HG02852 (cell line): ENCODE measurements around the gene SLC2A13.
"Not testable (repeated sequence)": the region's sequence is repeated elsewhere in the genome, so short reads cannot be mapped to it uniquely, and the experiment has no call there.

Experiments
- ATAC-seq: cut with Tn5 transposase; IDR thresholded peaks from one replicate; pipeline ENCODE4 v1.9.1; 2021; ENCODE audit warnings: mild to moderate bottlenecking, moderate library complexity; ENCODE audit not compliant: unreplicated experiment

SLC2A13 gene

GRCh38 chr12:39935839-39936238 is 170.0 kb downstream of the SLC2A13 start:
- no peak for ATAC-seq

- ATAC-seq, result no peak
Measured at GRCh38 chr12:39935275-39935674, 170.6 kb downstream of the SLC2A13 start.

GRCh38 chr12:39931857-39932256 is 174.0 kb downstream of the SLC2A13 start:
- ATAC-seq, result no peak

- ATAC-seq, result no peak
Measured at GRCh38 chr12:39931231-39931630, 174.7 kb downstream of the SLC2A13 start.

GRCh38 chr12:39930101-39930500 is 175.8 kb downstream of the SLC2A13 start:
- ATAC-seq, result no peak

GRCh38 chr12:39928181-39928899 is 177.5 kb downstream of the SLC2A13 start:
- ATAC-seq, result no peak

GRCh38 chr12:39923364-39923763 is 182.5 kb downstream of the SLC2A13 start:
- ATAC-seq, result no peak

- ATAC-seq, result not testable (repeated sequence)
Measured at GRCh38 chr12:39922598-39922997, 183.3 kb downstream of the SLC2A13 start.

- no peak for ATAC-seq
Measured at GRCh38 chr12:39920647-39921046, 185.2 kb downstream of the SLC2A13 start.

GRCh38 chr12:39920222-39920621 is 185.7 kb downstream of the SLC2A13 start:
- no peak for ATAC-seq

- ATAC-seq, result no peak
Measured at GRCh38 chr12:39919790-39920189, 186.1 kb downstream of the SLC2A13 start.

GRCh38 chr12:39915249-39915648 is 190.6 kb downstream of the SLC2A13 start:
- no peak for ATAC-seq

- no peak for ATAC-seq
Measured at GRCh38 chr12:39912211-39912980, 193.5 kb downstream of the SLC2A13 start.

- ATAC-seq, result no peak
Measured at GRCh38 chr12:39906237-39906636, 199.6 kb downstream of the SLC2A13 start.

GRCh38 chr12:39905152-39905551 is 200.7 kb downstream of the SLC2A13 start:
- ATAC-seq, result no peak

- ATAC-seq, result no peak
Measured at GRCh38 chr12:39902821-39903220, 203.1 kb downstream of the SLC2A13 start.

- ATAC-seq, result no peak
Measured at GRCh38 chr12:39897315-39897714, 208.6 kb downstream of the SLC2A13 start.

GRCh38 chr12:39893388-39893787 is 212.5 kb downstream of the SLC2A13 start:
- not testable (repeated sequence) for ATAC-seq

GRCh38 chr12:39892146-39892545 is 213.7 kb downstream of the SLC2A13 start:
- ATAC-seq, result no peak

GRCh38 chr12:39887856-39888255 is 218.0 kb downstream of the SLC2A13 start:
- no peak for ATAC-seq

GRCh38 chr12:39886106-39886505 is 219.8 kb downstream of the SLC2A13 start:
- ATAC-seq, result no peak

- ATAC-seq, result no peak
Measured at GRCh38 chr12:39884616-39885125, 221.2 kb downstream of the SLC2A13 start.
